IPS-15b (cell line): ENCODE results near the gene TULP3.
A peak's percentile ranks its signal among the peaks of the same experiment; 100 is the strongest.

Experiments
- H3K27me3 ChIP-seq: one replicate; pipeline ENCODE4 v1.6.1; 2013; ENCODE audit warnings: low read length; ENCODE audit not compliant: control insufficient read depth, insufficient read depth
- H3K36me3 ChIP-seq: one replicate; pipeline ENCODE4 v1.6.1; 2013; ENCODE audit warnings: low read length; ENCODE audit not compliant: control insufficient read depth, insufficient read depth
- H3K4me1 ChIP-seq: one replicate; pipeline ENCODE4 v1.6.1; 2013; ENCODE audit warnings: mild to moderate bottlenecking, low read length; ENCODE audit not compliant: control insufficient read depth, insufficient read depth
- H3K4me3 ChIP-seq: one replicate; pipeline ENCODE4 v1.5.1; 2013; ENCODE audit warnings: low read depth, low read length
- H3K9ac ChIP-seq: one replicate; pipeline ENCODE4 v1.6.1; 2013; ENCODE audit warnings: low read depth, mild to moderate bottlenecking, low read length
- H3K9me3 ChIP-seq: one replicate; pipeline ENCODE4 v1.6.1; 2013; ENCODE audit warnings: mild to moderate bottlenecking, low read length; ENCODE audit not compliant: control insufficient read depth, insufficient read depth

Gene TULP3

GRCh38 chr12:2879853-2880252, 10.8 kb upstream of the TULP3 start:
- H3K9ac ChIP-seq, result no peak overlapping the region
- peaks cover 6% of the 10 kb centered on the region for H3K36me3 ChIP-seq
- no peak overlapping the region for H3K4me3 ChIP-seq

GRCh38 chr12:2884810-2885209, 5.9 kb upstream of the TULP3 start:
- Histone ChIP-seq H3K9ac (no peak overlapping the region), H3K9me3 (no peaks in the 10 kb centered on the region), H3K4me3 (no peak overlapping the region), H3K36me3 (peaks cover 20% of the 10 kb centered on the region), H3K27me3 (no peaks in the 10 kb centered on the region), H3K4me1 (peaks cover 6% of the 10 kb centered on the region)

More at GRCh38 chr12:2879853-2880252, 10.8 kb upstream of the TULP3 start:
- Histone ChIP-seq H3K27me3 (no peaks in the 10 kb centered on the region), H3K9me3 (no peaks in the 10 kb centered on the region), H3K4me1 (peaks cover 12% of the 10 kb centered on the region)

GRCh38 chr12:2886768-2887450, 3.8 kb upstream of the TULP3 start:
- Histone ChIP-seq H3K9ac (no peak overlapping the region), H3K36me3 (peaks cover 20% of the 10 kb centered on the region), H3K9me3 (no peaks in the 10 kb centered on the region), H3K4me3 (no peak overlapping the region), H3K4me1 (peaks cover 6% of the 10 kb centered on the region), H3K27me3 (no peaks in the 10 kb centered on the region)

GRCh38 chr12:2890001-2890387, 697 bp upstream of the TULP3 start:
- Histone ChIP-seq H3K27me3 (no peaks in the 10 kb centered on the region), H3K36me3 (peaks cover 20% of the 10 kb centered on the region), H3K9me3 (no peaks in the 10 kb centered on the region), H3K4me1 (peaks cover under 1% of the 10 kb centered on the region), H3K4me3 (peak overlapping the region; percentile 53), H3K9ac (peak overlapping the region; percentile 62)

- Histone ChIP-seq H3K4me1 (no peaks in the 10 kb centered on the region), H3K9ac (peak overlapping the region; percentile 61), H3K27me3 (no peaks in the 10 kb centered on the region), H3K4me3 (peak overlapping the region; percentile 77), H3K9me3 (no peaks in the 10 kb centered on the region), H3K36me3 (peaks cover 20% of the 10 kb centered on the region)
These were observed 756 bp downstream of the TULP3 start for GRCh38 chr12:2891240-2892053.

GRCh38 chr12:2892246-2892645, 1.6 kb downstream of the TULP3 start:
- Histone ChIP-seq H3K4me1 (no peaks in the 10 kb centered on the region), H3K4me3 (no peak overlapping the region), H3K36me3 (peaks cover 14% of the 10 kb centered on the region), H3K9ac (no peak overlapping the region), H3K9me3 (no peaks in the 10 kb centered on the region), H3K27me3 (no peaks in the 10 kb centered on the region)

- Histone ChIP-seq H3K36me3 (peaks cover 10% of the 10 kb centered on the region), H3K4me1 (no peaks in the 10 kb centered on the region), H3K9me3 (no peaks in the 10 kb centered on the region), H3K4me3 (no peak overlapping the region), H3K27me3 (no peaks in the 10 kb centered on the region), H3K9ac (no peak overlapping the region)
These were observed 2.3 kb downstream of the TULP3 start for GRCh38 chr12:2893007-2893406.

- Histone ChIP-seq H3K27me3 (no peaks in the 10 kb centered on the region), H3K9ac (no peak overlapping the region), H3K4me3 (no peak overlapping the region), H3K36me3 (no peaks in the 10 kb centered on the region), H3K4me1 (no peaks in the 10 kb centered on the region), H3K9me3 (no peaks in the 10 kb centered on the region)
These were observed 4.4 kb downstream of the TULP3 start for GRCh38 chr12:2895051-2895451.

GRCh38 chr12:2895511-2895910, 4.8 kb downstream of the TULP3 start:
- Histone ChIP-seq H3K9me3 (no peaks in the 10 kb centered on the region), H3K36me3 (no peaks in the 10 kb centered on the region), H3K4me1 (no peaks in the 10 kb centered on the region), H3K27me3 (no peaks in the 10 kb centered on the region), H3K9ac (no peak overlapping the region), H3K4me3 (no peak overlapping the region)

- Histone ChIP-seq H3K27me3 (no peaks in the 10 kb centered on the region), H3K9ac (no peak overlapping the region), H3K4me1 (peaks cover 2% of the 10 kb centered on the region), H3K36me3 (no peaks in the 10 kb centered on the region), H3K9me3 (no peaks in the 10 kb centered on the region), H3K4me3 (no peak overlapping the region)
These were observed 6.7 kb downstream of the TULP3 start for GRCh38 chr12:2897418-2897817.

- H3K9me3 ChIP-seq, result no peaks in the 10 kb centered on the region
- peaks cover 2% of the 10 kb centered on the region for H3K4me1 ChIP-seq
- no peaks in the 10 kb centered on the region for H3K27me3 ChIP-seq
- H3K4me3 ChIP-seq, result no peak overlapping the region
- no peak overlapping the region for H3K9ac ChIP-seq
- H3K36me3 ChIP-seq, result no peaks in the 10 kb centered on the region
These were observed 10.0 kb downstream of the TULP3 start for GRCh38 chr12:2900642-2901041.

GRCh38 chr12:2902272-2902880, 11.7 kb downstream of the TULP3 start:
- Histone ChIP-seq H3K4me3 (no peak overlapping the region), H3K4me1 (peaks cover 2% of the 10 kb centered on the region), H3K36me3 (no peaks in the 10 kb centered on the region), H3K9ac (no peak overlapping the region), H3K9me3 (no peaks in the 10 kb centered on the region), H3K27me3 (no peaks in the 10 kb centered on the region)
